ENCODE data around the gene ATP6AP2. TPM values are rescaled to one million over a fixed set of nuclear protein-coding genes. Genes with fewer than 3 reads are reported as not detected.
A peak's percentile ranks its signal among the peaks of the same experiment; 100 is the strongest.

ATP6AP2 gene
- total and polyA plus RNA-seq, 2 of the 13 experiments (the other 11 are each of a cell fraction or from before 2014, with no cell fraction given): 55.6 to 108 TPM

- TF ChIP-seq ZGPAT (CRISPR knock-in tag; IDR thresholded peaks at IDR 0.05) (no peak), ZXDC (CRISPR knock-in tag; IDR thresholded peaks at IDR 0.05) (no peak), TOPORS (CRISPR knock-in tag; IDR thresholded peaks at IDR 0.05) (no peak), JUND (CRISPR knock-in tag; IDR thresholded peaks at IDR 0.05) (no peak), BORCS8-MEF2B (CRISPR knock-in tag; IDR thresholded peaks at IDR 0.05) (no peak)
Measured at GRCh38 chrX:40612511-40612910, 31.7 kb downstream of the ATP6AP2 start (continued).

GRCh38 chrX:40615976-40616375, 35.2 kb downstream of the ATP6AP2 start:
- no peak overlapping the region for H3K4me2 ChIP-seq (ENCODE audit: low read depth, low read length)
- peaks cover 14% of the 10 kb centered on the region for H3K4me1 ChIP-seq (ENCODE audit: insufficient read depth, low read length)
- in situ Hi-C loops (cut with HindIII; ENCODE audit: extremely low pct_ligation_motif_present, low pct_unique_long_range_greater_than_20kb) (no loop called here), intact Hi-C loops (cut with micrococcal nuclease; ENCODE audit: unreplicated experiment) (no loop called here)
- POLR2A ChIA-PET: no interaction called here
- H3K9me3 ChIP-seq (ENCODE audit: low read length): no peaks in the 10 kb centered on the region
- H3K79me2 ChIP-seq (ENCODE audit: insufficient read depth, low read length): no peaks in the 10 kb centered on the region
- no peak for FAIRE-seq
- no peak for ATAC-seq
- TF ChIP-seq TBP (CRISPR knock-in tag; IDR thresholded peaks at IDR 0.05) (no peak), RERE (CRISPR knock-in tag; IDR thresholded peaks at IDR 0.05; ENCODE audit: low read depth) (no peak), KLF13 (CRISPR knock-in tag; IDR thresholded peaks at IDR 0.05) (no peak), ZSCAN29 (CRISPR knock-in tag; conservative IDR thresholded peaks at IDR 0.05) (no peak), MNT (IDR thresholded peaks at IDR 0.05) (0 out of 2 replicates have a peak, but pooled peaks have one; percentile 3)
- no TSS peak for BruUV-seq (replicated peaks)
- no peaks in the 10 kb centered on the region for H3K36me3 ChIP-seq (replicated peaks in 1 of 2; ENCODE audit: control insufficient read depth in 1 of 2, insufficient read depth in 2 of 2, low read length in 2 of 2)
- H3K27me3 ChIP-seq (ENCODE audit: control insufficient read depth in 1 of 2, insufficient read depth in 2 of 2, low read length in 2 of 2): no peaks in the 10 kb centered on the region
- H4K20me1 ChIP-seq (ENCODE audit: insufficient read depth, low read length): no peaks in the 10 kb centered on the region
- no peak overlapping the region for H3K27ac ChIP-seq (ENCODE audit: extremely low read length, insufficient read depth, low read length)
- WGBS (ENCODE audit: low lambda C conversion rate): 71% methylated on average over 9 of the region's 9 CpGs
- CTCF ChIA-PET (ENCODE audit: low intra/inter-chr PET ratio, low total read pairs): no interaction called here
- H2AFZ ChIP-seq (ENCODE audit: low read length): no peak overlapping the region
- no peak for DNase-seq (ENCODE audit: low spot score)
- no peak overlapping the region for H3K4me3 ChIP-seq (replicated peaks in 1 of 3; ENCODE audit: insufficient read depth in 1 of 3, low read depth in 2 of 3, low read length in 3 of 3)
- no peak overlapping the region for H3K9ac ChIP-seq (ENCODE audit: insufficient read depth, low read depth, low read length)
